T47D (cell line): ENCODE results near the gene ITGAX.

Experiments used
- DNase-seq, 2 experiments: peaks; one replicate each; pipeline versions ENCODE4 v3.0.0 to v3.0.0-alpha.2; 2011 to 2012; ENCODE audit warnings: low read depth in 1 of 2, low spot score in 1 of 2
- JUND ChIP-seq: IDR thresholded peaks from 2 replicates; pipeline ENCODE4 v1.6.1; 2012; ENCODE audit warnings: low read depth
- in situ Hi-C: cut with HindIII; loops from 2 replicates; pipeline ENCODE4 v1.10.0; 2016; ENCODE audit warnings: low sequenced_read_pairs, low pct_unique_long_range_greater_than_20kb

Gene ITGAX

DNA sequence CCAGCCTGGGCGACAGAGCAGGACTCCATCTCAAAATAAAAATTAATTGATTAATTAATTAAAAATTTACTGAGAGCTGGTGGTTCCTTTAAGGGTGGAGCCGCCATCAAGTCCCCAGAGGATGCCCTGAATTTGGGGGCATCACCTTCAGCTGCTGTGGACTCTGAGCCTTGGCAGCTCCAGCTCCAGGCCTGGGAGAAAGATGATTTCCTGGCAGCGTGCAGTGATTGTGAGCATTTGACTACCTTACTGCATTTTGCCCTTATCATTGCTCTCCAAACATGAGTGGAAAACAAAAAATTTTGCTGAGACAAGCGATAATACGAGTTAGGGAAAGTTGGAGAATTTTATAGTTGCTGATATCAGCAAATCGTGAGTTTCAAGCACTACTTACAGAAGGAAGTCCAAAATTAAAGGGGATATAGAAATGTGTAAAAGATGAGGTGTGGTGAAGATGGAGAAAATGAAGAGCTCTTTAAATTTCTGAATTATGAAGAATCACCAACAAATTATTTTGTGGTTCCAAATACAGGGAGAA, 35.6 kb downstream of the ITGAX start:
- in situ Hi-C loops: no loop called here
- no peak for DNase-seq
- no peak for TF ChIP-seq JUND

DNA sequence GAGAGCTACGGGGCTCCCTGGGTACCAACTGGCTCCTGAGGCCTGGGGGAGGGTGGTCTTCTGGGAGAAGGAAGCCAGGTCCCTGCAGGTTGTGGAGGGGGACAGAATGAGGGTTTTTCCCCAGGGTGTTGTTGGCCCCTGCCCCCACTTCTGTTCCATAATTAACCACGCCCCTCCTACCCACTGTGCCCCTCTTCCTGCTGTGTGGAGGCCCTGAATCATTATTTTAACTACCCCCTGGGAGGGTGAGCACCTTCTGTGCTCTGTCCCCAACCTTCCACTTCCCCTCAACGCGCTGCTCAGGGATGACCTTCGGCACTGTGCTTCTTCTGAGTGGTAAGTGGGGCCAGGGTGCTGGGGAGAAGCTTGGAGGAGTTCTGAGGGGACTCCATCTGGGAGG, 38.1 kb downstream of the ITGAX start, which contains the start of gene ITGAD:
Gene ITGAD (plus strand): TSS at position 280 of the 400 bp plus-strand sequence. CDS start 26 bp downstream, at position 306.
- DNase-seq: no peak
- no peak for TF ChIP-seq JUND
- in situ Hi-C loops: no loop called here

DNA sequence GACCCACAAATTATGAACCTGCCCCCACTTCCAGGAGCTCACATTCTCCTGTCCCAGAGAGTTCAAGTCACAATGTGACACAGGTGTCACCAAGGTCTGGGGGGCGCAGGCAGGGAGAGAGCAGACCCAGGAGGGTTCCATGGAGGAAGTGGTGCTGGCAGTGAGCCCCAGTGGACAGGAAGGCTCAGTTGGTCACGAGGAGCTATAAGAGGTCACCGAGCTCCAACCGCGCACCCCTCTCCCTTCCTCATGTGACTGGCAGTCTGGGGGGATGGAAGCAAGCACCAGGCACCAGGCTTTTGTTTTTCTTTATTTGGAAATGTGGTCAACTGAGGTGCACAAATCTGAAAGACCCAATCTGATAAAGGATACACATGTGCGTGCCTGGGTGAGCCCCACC, 40.7 kb downstream of the ITGAX start:
- no peak for DNase-seq
- in situ Hi-C loops: no loop called here
- TF ChIP-seq JUND: no peak

DNA sequence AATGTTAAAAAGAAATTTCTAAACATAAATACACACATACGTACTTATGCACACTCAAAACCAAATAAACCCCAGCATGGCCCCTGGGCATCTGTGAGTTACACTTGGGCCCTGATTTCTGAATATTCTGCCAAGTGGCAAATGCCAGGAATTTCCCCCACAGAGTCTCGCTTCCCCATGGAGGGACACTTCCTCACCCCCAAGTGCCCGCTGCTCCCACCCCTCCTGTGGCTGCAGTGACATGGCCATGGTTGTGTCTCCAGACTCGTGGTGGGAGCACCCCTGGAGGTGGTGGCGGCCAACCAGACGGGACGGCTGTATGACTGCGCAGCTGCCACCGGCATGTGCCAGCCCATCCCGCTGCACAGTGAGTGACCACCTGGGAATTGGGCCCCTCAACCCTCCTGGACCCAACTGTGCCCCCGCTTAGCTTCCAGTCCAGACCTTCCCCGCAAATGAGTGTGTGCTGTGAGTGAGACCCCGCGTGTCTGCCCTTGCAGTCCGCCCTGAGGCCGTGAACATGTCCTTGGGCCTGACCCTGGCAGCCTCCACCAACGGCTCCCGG, 42.2 kb downstream of the ITGAX start:
- DNase-seq: no peak
- in situ Hi-C loops: no loop called here
- TF ChIP-seq JUND: no peak

DNA sequence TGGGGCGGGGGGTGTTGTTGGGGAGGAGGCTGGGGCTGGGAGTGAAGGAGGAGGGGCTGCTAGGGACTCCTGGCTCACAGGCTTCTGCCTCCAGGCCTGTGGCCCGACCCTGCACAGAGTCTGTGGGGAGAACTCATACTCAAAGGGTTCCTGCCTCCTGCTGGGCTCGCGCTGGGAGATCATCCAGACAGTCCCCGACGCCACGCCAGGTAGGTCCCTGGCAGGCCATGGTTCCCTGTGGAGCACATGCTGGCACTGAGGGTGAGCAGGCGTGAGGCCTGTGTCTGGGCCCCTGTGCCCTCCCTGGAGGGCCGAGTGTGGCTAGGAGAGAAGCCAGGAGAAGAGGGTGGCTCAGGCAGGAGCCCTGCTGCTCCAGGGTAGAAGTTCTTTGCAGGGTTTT, 42.7 kb downstream of the ITGAX start:
- in situ Hi-C loops: no loop called here
- TF ChIP-seq JUND: no peak
- DNase-seq: no peak

DNA sequence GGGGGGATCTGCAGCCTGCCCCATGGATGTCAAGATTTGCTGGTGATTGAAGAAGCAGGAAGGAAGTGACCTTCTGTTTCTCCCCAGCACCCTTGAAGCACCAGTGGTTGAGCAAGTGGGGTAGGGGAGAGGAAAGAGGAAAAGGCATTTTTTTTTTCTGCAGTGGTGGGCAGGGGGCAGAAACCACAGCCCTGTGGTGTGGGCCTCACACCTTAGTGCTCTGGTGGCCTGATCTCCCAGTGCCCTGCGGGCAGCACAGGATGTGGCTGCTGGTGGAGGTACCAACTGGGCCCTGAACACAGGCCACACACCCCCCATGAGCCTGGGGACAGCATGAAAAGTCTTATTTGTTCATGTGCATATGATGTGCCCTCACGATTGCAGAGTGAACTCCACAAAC, 45.2 kb downstream of the ITGAX start:
- DNase-seq: no peak
- in situ Hi-C loops: no loop called here
- no peak for TF ChIP-seq JUND

DNA sequence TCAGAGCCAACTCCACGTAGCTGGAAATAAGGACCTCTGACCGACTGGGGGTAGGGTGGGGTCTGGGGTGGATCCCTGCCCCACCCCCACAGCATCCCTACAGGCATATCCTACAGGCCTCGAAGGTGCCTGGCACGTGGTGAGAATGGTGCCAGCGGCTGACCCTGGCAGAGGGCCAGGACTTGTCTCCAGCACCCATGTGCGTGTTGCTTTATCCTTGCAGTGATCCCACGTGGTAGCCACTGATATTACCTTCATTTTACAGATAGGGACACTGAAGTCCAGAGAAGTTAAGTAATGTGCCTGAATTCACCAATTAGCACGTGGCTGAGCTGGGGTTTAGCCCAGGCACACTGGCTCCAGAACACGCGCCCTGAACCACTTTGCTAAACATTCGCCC, 46.5 kb downstream of the ITGAX start:
- no peak for TF ChIP-seq JUND
- no peak for DNase-seq
- in situ Hi-C loops: no loop called here

DNA sequence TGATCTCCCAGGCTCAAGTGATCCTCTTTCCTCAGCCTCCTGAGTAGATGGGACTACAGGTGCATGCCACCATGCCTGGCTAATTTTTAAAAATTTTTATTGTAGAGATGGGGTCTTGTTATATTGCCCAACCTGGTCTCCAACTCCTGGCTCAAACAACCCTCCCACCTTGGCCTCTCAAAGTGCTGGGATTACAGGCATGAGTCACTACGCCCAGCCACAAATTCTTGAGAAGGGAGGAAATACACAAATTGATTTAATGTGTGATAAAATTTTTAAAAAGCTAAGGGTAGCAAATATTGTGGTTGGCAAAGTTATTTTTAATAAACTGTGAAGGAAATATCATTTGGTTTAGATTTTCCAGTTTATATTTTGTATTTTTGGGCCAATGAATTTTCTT, 47.7 kb downstream of the ITGAX start:
- no peak for DNase-seq
- TF ChIP-seq JUND: no peak
- in situ Hi-C loops: no loop called here

DNA sequence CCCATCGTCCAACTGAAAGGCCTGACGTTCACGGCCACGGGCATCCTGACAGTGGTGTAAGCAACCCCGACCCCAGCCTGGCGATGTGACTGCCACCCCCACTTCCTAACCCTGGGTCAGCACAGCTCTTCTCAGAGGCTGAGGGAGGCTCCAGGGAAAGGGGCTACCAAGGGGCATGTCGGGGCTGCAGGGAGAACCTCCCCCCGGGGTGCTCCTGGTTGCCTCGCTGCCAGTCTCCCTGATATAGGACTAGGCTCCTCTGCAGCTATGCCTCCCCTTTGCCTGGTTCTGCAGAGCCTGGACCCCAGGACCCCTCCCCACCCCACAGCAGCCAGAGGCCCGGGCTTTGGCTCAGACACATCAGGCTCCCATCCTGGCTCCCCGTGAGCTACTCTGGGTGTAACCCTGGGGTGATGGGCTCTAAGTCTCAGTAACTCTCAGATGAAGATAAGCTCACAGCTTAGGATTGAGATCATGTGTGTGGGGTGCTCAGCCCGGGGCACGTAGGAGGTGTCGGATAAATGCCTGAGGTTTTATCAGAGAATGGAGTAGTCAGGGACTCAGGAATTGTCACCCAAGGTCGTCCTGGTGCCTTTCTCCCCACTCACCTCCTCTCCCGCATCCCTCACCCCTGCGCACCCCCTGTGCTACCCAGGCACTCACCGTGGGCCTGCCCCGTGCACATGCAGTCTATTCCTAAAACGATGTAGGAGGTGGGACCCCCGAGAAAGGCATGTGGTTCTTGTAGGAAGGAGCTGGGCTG, 48.8 kb downstream of the ITGAX start:
- TF ChIP-seq JUND: no peak
- DNase-seq: no peak
- in situ Hi-C loops: no loop called here

DNA sequence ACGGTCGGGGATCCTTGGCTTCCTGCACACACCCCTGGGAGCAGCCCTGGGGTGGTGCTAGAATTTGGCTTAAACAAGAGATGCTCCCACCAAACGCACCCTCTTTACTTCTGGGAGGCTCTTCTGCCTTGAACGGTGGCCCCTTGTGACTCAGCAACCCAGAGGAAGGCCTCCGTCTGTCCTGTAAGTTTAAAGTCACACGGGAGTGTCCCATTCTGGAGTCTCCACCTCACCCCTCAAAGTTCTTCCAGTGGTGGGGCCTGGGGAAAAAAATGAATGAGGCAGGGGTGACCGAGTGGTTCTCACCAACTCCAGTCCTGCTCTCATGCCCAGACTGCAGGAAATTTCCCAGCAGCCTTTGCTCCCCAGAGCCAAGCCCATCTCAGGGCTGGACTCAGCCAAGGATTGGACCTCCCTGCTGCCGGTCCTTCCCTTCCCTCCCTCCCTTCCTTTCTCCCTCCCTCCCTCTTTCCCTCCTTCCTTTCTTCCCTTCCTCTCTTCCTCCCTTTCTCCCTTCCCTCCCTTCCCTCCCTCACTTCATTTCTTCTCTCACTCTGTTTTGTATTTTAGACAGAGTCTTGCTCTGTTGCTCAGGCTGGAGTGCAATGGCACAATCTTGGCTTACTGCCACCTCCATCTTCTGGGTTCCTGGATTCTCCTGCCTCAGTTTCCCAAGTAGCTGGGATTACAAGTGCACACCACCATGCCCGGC, 49.5 kb downstream of the ITGAX start:
- in situ Hi-C loops: no loop called here
- peak; percentile 89 to 95 for DNase-seq
- TF ChIP-seq JUND: no peak

DNA sequence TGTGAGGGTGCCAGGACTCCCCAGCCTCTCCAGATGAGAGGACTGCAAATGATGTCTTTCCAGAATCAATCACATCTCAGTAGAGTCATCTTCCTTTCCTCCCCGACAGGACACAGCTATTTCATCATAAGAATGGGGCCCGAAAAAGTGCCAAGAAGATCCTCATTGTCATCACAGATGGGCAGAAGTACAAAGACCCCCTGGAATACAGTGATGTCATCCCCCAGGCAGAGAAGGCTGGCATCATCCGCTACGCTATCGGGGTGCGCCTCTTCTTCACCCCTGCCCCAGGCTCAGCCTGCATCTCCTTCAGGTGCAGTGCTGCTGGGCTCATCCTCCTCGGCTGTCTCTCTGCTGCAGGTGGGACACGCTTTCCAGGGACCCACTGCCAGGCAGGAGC, 52.4 kb downstream of the ITGAX start:
- no peak for TF ChIP-seq JUND
- in situ Hi-C loops: no loop called here
- no peak for DNase-seq

DNA sequence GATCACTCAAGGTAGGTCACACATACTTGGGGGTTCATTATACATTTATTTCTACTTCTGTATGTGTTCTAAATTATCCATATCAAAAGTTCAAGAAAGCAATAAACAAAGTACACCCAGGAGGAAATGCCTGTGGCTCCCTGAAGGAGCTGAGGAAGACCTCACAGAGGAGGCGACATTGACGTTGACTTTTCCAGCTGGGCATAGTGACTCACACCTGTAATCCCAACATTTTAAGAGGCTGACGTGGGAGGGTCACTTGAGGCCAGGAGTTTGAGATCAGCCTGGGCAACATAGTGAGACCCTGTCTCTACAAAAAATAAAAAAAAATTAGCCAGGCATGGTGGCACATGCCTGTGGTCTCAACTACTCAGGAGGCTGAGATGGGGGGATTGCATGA, 54.5 kb downstream of the ITGAX start:
- in situ Hi-C loops: no loop called here

DNA sequence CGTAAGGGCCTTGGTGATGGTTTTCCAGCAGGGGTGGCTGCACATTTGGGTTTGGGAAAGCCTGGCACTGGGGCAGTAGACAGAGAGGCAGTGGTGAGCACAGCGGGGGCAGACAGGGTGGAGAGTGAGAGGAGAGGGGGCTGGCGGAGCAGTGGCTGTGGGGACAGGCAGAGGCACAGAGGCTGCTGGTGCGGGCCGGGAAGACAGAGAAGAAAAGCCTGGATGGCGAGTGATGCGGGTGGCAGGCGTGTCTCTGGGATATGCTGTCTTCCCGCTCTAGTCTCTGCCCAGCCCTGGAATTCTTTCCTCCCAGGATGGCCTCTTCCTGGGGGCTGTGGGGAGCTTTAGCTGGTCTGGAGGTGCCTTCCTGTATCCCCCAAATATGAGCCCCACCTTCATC, 55.1 kb downstream of the ITGAX start:
- no peak for TF ChIP-seq JUND
- no peak for DNase-seq
- in situ Hi-C loops: no loop called here

More for the DNA sequence above, 54.5 kb downstream of the ITGAX start:
- no peak for DNase-seq
- no peak for TF ChIP-seq JUND
